CD4-positive, CD25-positive, alpha-beta regulatory T cell (primary cell): Measurements from ENCODE around the gene RBM33. TPM values are rescaled to one million over a fixed set of nuclear protein-coding genes. Genes with fewer than 3 reads are reported as not detected.
A peak's percentile ranks its signal among the peaks of the same experiment; 100 is the strongest.

Experiments used
- ATAC-seq, 2 donors: fragments of 150-1000 bp; cut with Tn5 transposase; one replicate each; pipeline ENCODE4 v1.10.0; 2021; ENCODE audit warnings: low read depth in 2 of 2, moderate number of reproducible peaks in 2 of 2, moderate library complexity in 1 of 2
- DNase-seq, 3 donors: peaks; one replicate each; pipeline versions ENCODE4 v3.0.0 to v3.0.0-alpha.2; 2012 to 2022; ENCODE audit warnings: mixed read lengths in 1 of 3
- H3K27ac ChIP-seq: one replicate; pipeline ENCODE4 v1.7.0; 2013; ENCODE audit warnings: mild to moderate bottlenecking, low read length; ENCODE audit not compliant: insufficient read depth, poor library complexity, severe bottlenecking
- H3K27me3 ChIP-seq: one replicate; pipeline ENCODE4 v1.7.0; 2013; ENCODE audit warnings: low read length; ENCODE audit not compliant: control insufficient read depth, insufficient read depth
- H3K36me3 ChIP-seq: one replicate; pipeline ENCODE4 v1.7.0; 2013; ENCODE audit warnings: mild to moderate bottlenecking, low read length, moderate library complexity; ENCODE audit not compliant: control insufficient read depth, insufficient read depth
- H3K4me1 ChIP-seq: 2 replicates; pipeline ENCODE4 v1.7.0; 2013; ENCODE audit warnings: mild to moderate bottlenecking, low read length; ENCODE audit not compliant: insufficient read depth, control insufficient read depth, poor library complexity, severe bottlenecking
- H3K4me3 ChIP-seq: one replicate; pipeline ENCODE4 v1.7.0; 2013; ENCODE audit warnings: low read depth, mild to moderate bottlenecking, low read length, moderate library complexity
- H3K9me3 ChIP-seq, 2 experiments: 1 replicate in 1 of 2; 2 replicates in 1 of 2; pipeline ENCODE4 v1.7.0; 2013; ENCODE audit warnings: low read length in 2 of 2, mild to moderate bottlenecking in 1 of 2, moderate library complexity in 1 of 2; ENCODE audit not compliant: control insufficient read depth in 2 of 2
- H3K27ac Mint-ChIP-seq, 3 donors: one replicate each; pipeline ENCODE4 v1.8.0; 2020 to 2022; ENCODE audit warnings: mild to moderate bottlenecking in 3 of 3, mixed read lengths in 3 of 3, moderate library complexity in 2 of 3
- H3K27me3 Mint-ChIP-seq: one replicate; pipeline ENCODE4 v1.8.0; 2022; ENCODE audit warnings: mild to moderate bottlenecking, mixed read lengths
- H3K36me3 Mint-ChIP-seq: one replicate; pipeline ENCODE4 v1.8.0; 2020; ENCODE audit warnings: mixed read lengths
- H3K4me1 Mint-ChIP-seq, 4 donors: one replicate each; pipeline ENCODE4 v1.8.0; 2020 to 2022; ENCODE audit warnings: mixed read lengths in 4 of 4, mild to moderate bottlenecking in 1 of 4
- H3K4me3 Mint-ChIP-seq, 4 donors: one replicate each; pipeline ENCODE4 v1.8.0; 2020 to 2022; ENCODE audit warnings: mild to moderate bottlenecking in 4 of 4, mixed read lengths in 4 of 4, moderate library complexity in 3 of 4
- H3K9me3 Mint-ChIP-seq, 7 donors: one replicate each; pipeline ENCODE4 v1.8.0; 2020 to 2022; ENCODE audit warnings: mixed read lengths in 7 of 7, mild to moderate bottlenecking in 3 of 7, moderate library complexity in 2 of 7
- polyA plus RNA-seq, 4 donors: library from polyadenylated mRNA; unstranded; fragments of 300-500 nt; fragmentation: Illumina TruSeq; gene quantifications; one replicate each; pipeline ENCODE4 v1.2.3, GENCODE V29; 2021
- total RNA-seq: library from RNA; stranded (reverse); gene quantifications from one replicate; pipeline ENCODE4 v1.2.3, GENCODE V29; 2022

The RBM33 gene
- total and polyA plus RNA-seq, 5 donors from 2014 or later, result 33.5 to 196 (median 36.8) TPM

DNA sequence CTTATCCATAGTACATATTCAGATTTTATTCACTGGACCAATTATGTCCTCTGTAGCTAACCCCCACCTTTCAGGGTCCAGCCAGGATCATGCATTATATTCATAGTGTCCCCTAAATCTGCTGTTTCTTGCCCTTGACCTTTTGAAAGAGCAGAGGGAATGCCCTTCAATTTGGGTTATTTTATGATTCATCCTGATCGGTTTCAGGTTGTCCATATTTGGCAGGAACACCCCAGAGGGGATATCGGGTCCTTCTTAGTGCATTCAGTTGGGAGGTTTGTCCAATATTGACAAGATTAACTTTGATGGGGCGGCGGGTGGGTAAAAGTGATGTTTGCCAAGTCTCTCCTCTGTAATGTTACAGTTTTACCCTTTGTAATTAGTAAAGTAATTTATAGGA, 106.9 kb downstream of the RBM33 start:
- H3K4me3 Mint-ChIP-seq, result no peak overlapping the region
- H3K9me3 Mint-ChIP-seq, result no peaks in the 10 kb centered on the region
- no peaks in the 10 kb centered on the region for H3K27me3 ChIP-seq
- ATAC-seq (no peak), DNase-seq (no peak)
- no peaks in the 10 kb centered on the region for H3K9me3 ChIP-seq
- no peaks in the 10 kb centered on the region for H3K27me3 Mint-ChIP-seq
- H3K36me3 Mint-ChIP-seq, result peaks cover 33% of the 10 kb centered on the region
- H3K27ac Mint-ChIP-seq, result peak overlapping the region in 1 of 3 donors; percentile 40
- peaks cover 34% of the 10 kb centered on the region for H3K36me3 ChIP-seq
- H3K4me1 Mint-ChIP-seq, result peaks cover 46 to 88% (median 70%) of the 10 kb centered on the region in 4 donors
- H3K4me1 ChIP-seq, result peaks cover 20% of the 10 kb centered on the region
- H3K27ac ChIP-seq, result no peak overlapping the region
- H3K4me3 ChIP-seq, result no peak overlapping the region

DNA sequence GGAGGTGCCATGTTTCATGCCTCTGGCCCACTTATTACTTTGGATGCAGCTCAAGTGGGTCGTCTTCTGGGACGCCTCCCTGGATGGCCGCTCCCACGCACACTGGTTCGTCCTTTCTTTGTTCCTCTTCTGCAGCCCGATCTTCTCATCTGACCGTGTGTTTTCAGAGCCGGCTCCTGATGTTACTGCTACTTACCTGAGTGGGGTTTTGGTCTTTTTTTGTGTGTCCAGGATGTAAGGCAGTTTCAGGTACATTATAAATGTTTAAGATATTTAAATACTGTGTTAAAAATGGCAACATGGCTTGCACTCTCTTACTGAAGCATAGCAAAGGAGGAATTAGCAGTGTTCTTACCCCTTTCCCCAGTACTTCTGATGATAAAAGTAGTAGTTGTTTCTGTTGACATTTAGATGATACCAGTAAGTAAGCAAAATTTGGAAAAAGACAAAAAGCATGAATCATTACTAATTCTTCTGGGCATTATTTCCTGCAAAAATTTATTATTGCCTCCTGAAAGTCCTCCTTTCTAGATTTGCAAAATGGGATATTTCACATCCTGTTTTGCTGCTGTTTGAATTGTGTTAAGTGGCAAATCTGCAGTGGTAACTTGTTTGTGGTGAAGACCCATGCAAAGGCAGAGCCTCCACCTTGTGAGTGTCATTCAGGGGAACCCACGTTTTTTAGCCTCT, 108.4 kb downstream of the RBM33 start:
- no peak overlapping the region for H3K27ac ChIP-seq
- H3K4me1 ChIP-seq, result peaks cover 20% of the 10 kb centered on the region
- Mint-ChIP-seq H3K4me1 (peaks cover 43 to 80% (median 76%) of the 10 kb centered on the region in 4 donors), H3K27ac (peak overlapping the region; percentile 33 to 88 (median 44)), H3K27me3 (no peaks in the 10 kb centered on the region), H3K36me3 (peaks cover 34% of the 10 kb centered on the region), H3K4me3 (peak overlapping the region in 1 of 4 donors; percentile 49), H3K9me3 (no peaks in the 10 kb centered on the region)
- no peak overlapping the region for H3K4me3 ChIP-seq
- ATAC-seq, result no peak
- no peaks in the 10 kb centered on the region for H3K27me3 ChIP-seq
- no peaks in the 10 kb centered on the region for H3K9me3 ChIP-seq
- no peak for DNase-seq
- peaks cover 37% of the 10 kb centered on the region for H3K36me3 ChIP-seq

DNA sequence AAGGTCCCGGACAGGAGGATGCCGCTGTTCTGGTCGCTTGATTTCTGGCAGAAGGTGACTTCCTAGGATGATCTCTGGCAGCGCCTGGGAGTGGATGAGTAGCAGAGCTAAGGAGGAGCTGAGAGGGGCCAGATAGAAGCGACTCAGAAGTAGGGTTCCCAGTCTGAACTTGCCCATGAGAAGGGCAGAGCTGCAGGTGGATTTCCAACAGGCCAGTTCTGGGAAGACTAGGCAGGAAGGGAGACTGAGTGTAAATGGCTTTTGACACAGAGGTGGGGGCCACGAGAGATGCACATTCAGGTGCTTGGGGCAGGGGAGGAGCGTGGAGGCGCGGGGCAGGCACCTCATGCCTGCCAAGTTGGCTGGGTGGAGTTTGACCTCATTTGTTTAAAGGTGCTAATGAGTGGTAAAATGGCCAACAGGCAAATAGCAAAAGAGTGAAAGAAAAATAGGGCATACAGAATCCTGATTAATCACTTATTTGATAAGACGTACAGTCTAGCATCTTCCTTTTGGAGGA, 109.0 kb downstream of the RBM33 start:
- no peak for ATAC-seq
- H3K4me1 ChIP-seq, result peaks cover 19% of the 10 kb centered on the region
- H3K36me3 Mint-ChIP-seq, result peaks cover 29% of the 10 kb centered on the region

DNA sequence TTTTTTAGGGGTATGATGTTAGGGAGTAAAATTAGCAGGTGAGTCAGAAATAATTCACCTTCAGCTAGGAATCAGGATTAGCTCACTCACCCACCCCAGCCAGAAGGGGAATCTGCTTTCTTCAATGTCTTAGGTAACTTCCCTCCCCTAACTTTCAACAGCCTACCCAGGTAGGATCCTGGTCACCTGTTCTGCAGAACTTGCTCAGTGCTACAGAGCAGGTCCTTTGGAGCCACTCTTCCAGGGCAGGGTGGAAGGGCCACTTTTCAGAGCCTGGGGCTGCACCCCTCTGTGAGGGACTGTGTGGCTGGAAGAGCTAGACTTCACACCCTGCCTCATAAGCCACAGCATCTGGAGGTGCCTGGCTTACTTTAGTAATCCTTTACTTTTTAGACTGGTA, 109.7 kb downstream of the RBM33 start:
- DNase-seq (no peak), ATAC-seq (no peak)
- H3K27ac Mint-ChIP-seq, result peak overlapping the region; percentile 14 to 51 (median 42)
- Histone ChIP-seq H3K4me1 (peaks cover 14% of the 10 kb centered on the region), H3K36me3 (peaks cover 36% of the 10 kb centered on the region), H3K9me3 (no peaks in the 10 kb centered on the region), H3K27ac (no peak overlapping the region), H3K27me3 (no peaks in the 10 kb centered on the region), H3K4me3 (no peak overlapping the region)
- H3K36me3 Mint-ChIP-seq, result peaks cover 32% of the 10 kb centered on the region
- peaks cover 43 to 70% (median 65%) of the 10 kb centered on the region in 4 donors for H3K4me1 Mint-ChIP-seq
- no peaks in the 10 kb centered on the region for H3K27me3 Mint-ChIP-seq
- peak overlapping the region in 1 of 4 donors; percentile 49 for H3K4me3 Mint-ChIP-seq
- H3K9me3 Mint-ChIP-seq, result no peaks in the 10 kb centered on the region

More for the DNA sequence above, 109.0 kb downstream of the RBM33 start:
- H3K27ac Mint-ChIP-seq, result peak overlapping the region in 2 of 3 donors; percentile 44 to 88
- Histone ChIP-seq H3K4me3 (no peak overlapping the region), H3K9me3 (no peaks in the 10 kb centered on the region), H3K27ac (peak overlapping the region; percentile 30), H3K36me3 (peaks cover 35% of the 10 kb centered on the region), H3K27me3 (no peaks in the 10 kb centered on the region)
- H3K4me1 Mint-ChIP-seq, result peaks cover 43 to 74% (median 70%) of the 10 kb centered on the region in 4 donors
- H3K9me3 Mint-ChIP-seq, result no peaks in the 10 kb centered on the region
- DNase-seq, result no peak
- H3K27me3 Mint-ChIP-seq, result no peaks in the 10 kb centered on the region
- peak overlapping the region in 2 of 4 donors; percentile 37 to 49 for H3K4me3 Mint-ChIP-seq

DNA sequence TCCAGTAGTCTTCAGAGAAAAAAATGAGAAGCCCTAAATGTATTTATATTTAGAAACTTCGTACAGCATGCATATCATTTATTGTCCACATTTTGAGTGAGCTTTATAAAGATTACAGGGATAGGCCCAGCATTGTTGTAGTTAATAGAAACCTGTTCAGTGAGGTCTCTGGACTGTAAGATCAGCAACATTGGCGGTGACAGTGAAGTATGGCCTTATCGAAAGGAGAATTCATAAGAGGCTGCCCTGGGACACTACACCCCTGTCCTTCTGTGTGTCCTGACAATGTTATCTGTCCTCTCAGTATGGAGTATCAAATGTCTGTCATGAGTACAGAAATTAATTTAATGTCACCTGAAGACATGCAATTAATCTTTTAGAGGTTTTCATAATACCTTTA, 110.6 kb downstream of the RBM33 start:
- no peak overlapping the region for H3K4me3 Mint-ChIP-seq
- peaks cover 36% of the 10 kb centered on the region for H3K36me3 ChIP-seq
- no peaks in the 10 kb centered on the region for H3K9me3 ChIP-seq
- H3K4me1 Mint-ChIP-seq, result peaks cover 37 to 66% (median 61%) of the 10 kb centered on the region in 4 donors
- H3K27me3 Mint-ChIP-seq, result no peaks in the 10 kb centered on the region
- no peaks in the 10 kb centered on the region for H3K27me3 ChIP-seq
- no peak for DNase-seq
- no peak overlapping the region for H3K27ac ChIP-seq
- no peak for ATAC-seq
- H3K27ac Mint-ChIP-seq, result peak overlapping the region; percentile 22 to 69 (median 42)
- peaks cover 14% of the 10 kb centered on the region for H3K4me1 ChIP-seq
- H3K4me3 ChIP-seq, result no peak overlapping the region
- peaks cover 27% of the 10 kb centered on the region for H3K36me3 Mint-ChIP-seq
- H3K9me3 Mint-ChIP-seq, result no peaks in the 10 kb centered on the region

DNA sequence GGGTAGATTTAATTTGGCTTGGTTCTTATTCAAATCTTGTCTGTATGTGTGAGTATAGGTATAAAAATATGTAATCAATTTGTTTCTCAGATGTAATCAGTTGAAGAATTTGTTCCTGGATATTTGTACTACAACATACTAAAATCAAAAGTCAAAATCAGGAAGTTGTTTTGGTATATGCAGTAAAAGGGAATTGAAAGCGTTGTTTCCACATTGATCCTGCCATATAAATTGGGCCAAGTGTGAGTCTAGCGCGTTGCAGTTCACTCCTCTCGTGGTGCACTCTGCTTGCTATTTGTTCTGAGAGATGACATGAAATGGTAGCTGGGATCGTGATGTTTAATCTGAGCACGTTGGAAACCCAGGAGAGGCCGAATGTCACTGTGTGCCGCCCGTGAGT, 111.9 kb downstream of the RBM33 start:
- Mint-ChIP-seq H3K4me3 (no peak overlapping the region), H3K4me1 (peaks cover 36 to 73% (median 62%) of the 10 kb centered on the region in 4 donors), H3K27me3 (no peaks in the 10 kb centered on the region), H3K36me3 (peaks cover 31% of the 10 kb centered on the region), H3K9me3 (no peaks in the 10 kb centered on the region), H3K27ac (peak overlapping the region in 2 of 3 donors; percentile 29 to 50)
- Histone ChIP-seq H3K4me3 (no peak overlapping the region), H3K27ac (no peak overlapping the region), H3K9me3 (no peaks in the 10 kb centered on the region), H3K27me3 (no peaks in the 10 kb centered on the region), H3K4me1 (peaks cover 14% of the 10 kb centered on the region), H3K36me3 (peaks cover 44% of the 10 kb centered on the region)
- ATAC-seq (no peak), DNase-seq (no peak)

DNA sequence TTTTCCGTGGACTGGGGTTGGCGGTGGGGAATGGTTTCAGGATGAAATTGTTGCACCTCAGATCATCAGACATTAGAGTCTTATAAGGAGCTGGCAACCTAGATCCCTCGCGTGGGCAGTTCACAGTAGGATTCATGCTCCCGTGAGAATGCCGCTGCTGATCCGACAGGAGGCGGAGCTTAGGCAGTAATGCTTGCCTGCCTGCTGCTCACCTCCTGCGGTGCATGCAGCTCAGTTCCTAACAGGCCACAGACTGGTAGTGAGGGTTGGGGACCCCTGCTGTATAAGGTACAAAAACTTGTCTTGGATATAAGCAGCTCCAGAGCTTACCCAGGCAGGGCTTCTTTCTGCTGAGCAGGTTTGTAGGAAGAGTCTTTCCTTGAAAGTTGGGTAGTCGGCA, 113.9 kb downstream of the RBM33 start:
- Mint-ChIP-seq H3K36me3 (peaks cover 30% of the 10 kb centered on the region), H3K27ac (no peak overlapping the region)
- H3K4me1 ChIP-seq, result peaks cover 16% of the 10 kb centered on the region

More for the DNA sequence above, 113.9 kb downstream of the RBM33 start:
- ATAC-seq (no peak), DNase-seq (no peak)
- Histone ChIP-seq H3K9me3 (no peaks in the 10 kb centered on the region), H3K27ac (no peak overlapping the region), H3K36me3 (peaks cover 39% of the 10 kb centered on the region), H3K27me3 (no peaks in the 10 kb centered on the region), H3K4me3 (no peak overlapping the region)
- Mint-ChIP-seq H3K4me3 (no peak overlapping the region), H3K9me3 (no peaks in the 10 kb centered on the region), H3K4me1 (peaks cover 35 to 72% (median 63%) of the 10 kb centered on the region in 4 donors), H3K27me3 (no peaks in the 10 kb centered on the region)
